H9 (cell line): ENCODE measurements around the gene ACER3. TPM values are rescaled to one million over a fixed set of nuclear protein-coding genes. Genes with fewer than 3 reads are reported as not detected.

Experiments
- DNase-seq: peaks from one replicate; pipeline ENCODE4 v3.0.0-alpha.2; 2017
- H2AFZ ChIP-seq: one replicate; pipeline ENCODE4 v1.6.1; 2013; ENCODE audit warnings: mild to moderate bottlenecking, low read length, control low read depth, moderate library complexity
- H2AK5ac ChIP-seq: 2 replicates; pipeline ENCODE4 v1.6.1; 2013; ENCODE audit warnings: low read length, control low read depth, mixed read lengths; ENCODE audit not compliant: insufficient read length
- H2BK120ac ChIP-seq: one replicate; pipeline ENCODE4 v1.6.1; 2013; ENCODE audit warnings: low read depth, mild to moderate bottlenecking, low read length, control low read depth, inconsistent platforms; ENCODE audit not compliant: poor library complexity, severe bottlenecking
- H2BK12ac ChIP-seq: 2 replicates; pipeline ENCODE4 v1.6.1; 2013; ENCODE audit warnings: low read length, control low read depth, mixed read lengths, low read depth; ENCODE audit not compliant: insufficient read length
- H2BK15ac ChIP-seq: 2 replicates; pipeline ENCODE4 v1.6.1; 2013; ENCODE audit warnings: low read depth, low read length, control low read depth
- H2BK20ac ChIP-seq: one replicate; pipeline ENCODE4 v1.6.1; 2013; ENCODE audit warnings: low read depth, mild to moderate bottlenecking, low read length, control low read depth, inconsistent platforms; ENCODE audit not compliant: poor library complexity, severe bottlenecking
- H2BK5ac ChIP-seq: 2 replicates; pipeline ENCODE4 v1.6.1; 2013; ENCODE audit warnings: low read length, control low read depth, mixed read lengths; ENCODE audit not compliant: insufficient read length
- H3K14ac ChIP-seq: 2 replicates; pipeline ENCODE4 v1.6.1; 2013; ENCODE audit warnings: low read length, control low read depth; ENCODE audit not compliant: insufficient read depth
- H3K18ac ChIP-seq: 2 replicates; pipeline ENCODE4 v1.6.1; 2013; ENCODE audit warnings: low read depth, mild to moderate bottlenecking, mixed read lengths, low read length, control low read depth; ENCODE audit not compliant: insufficient read length
- H3K23ac ChIP-seq: 2 replicates; pipeline ENCODE4 v1.6.1; 2013; ENCODE audit warnings: low read length, control low read depth, mixed read lengths, low read depth; ENCODE audit not compliant: insufficient read length
- H3K23me2 ChIP-seq: 2 replicates; pipeline ENCODE4 v1.6.1; 2013; ENCODE audit warnings: low read depth, mild to moderate bottlenecking, mixed read lengths, low read length, control low read depth; ENCODE audit not compliant: insufficient read length, poor library complexity, severe bottlenecking
- H3K27ac ChIP-seq: 2 replicates; pipeline ENCODE4 v1.5.1; 2013; ENCODE audit warnings: low read length, control low read depth, mixed read lengths, low read depth; ENCODE audit not compliant: insufficient read length
- H3K27me3 ChIP-seq: 2 replicates; pipeline ENCODE4 v1.6.1; 2013; ENCODE audit warnings: low read length, control low read depth, inconsistent platforms; ENCODE audit not compliant: insufficient read depth
- H3K4ac ChIP-seq: 2 replicates; pipeline ENCODE4 v1.6.1; 2013; ENCODE audit warnings: low read depth, mild to moderate bottlenecking, control low read depth, inconsistent platforms, low read length, moderate library complexity
- H3K4me1 ChIP-seq: 2 replicates; pipeline ENCODE4 v1.6.1; 2013; ENCODE audit warnings: low read length, control low read depth, inconsistent platforms; ENCODE audit not compliant: insufficient read depth
- H3K4me2 ChIP-seq: 2 replicates; pipeline ENCODE4 v1.6.1; 2013; ENCODE audit warnings: low read length, control low read depth, mixed read lengths; ENCODE audit not compliant: insufficient read length, insufficient read depth
- H3K56ac ChIP-seq: 2 replicates; pipeline ENCODE4 v1.6.1; 2013; ENCODE audit warnings: low read depth, mild to moderate bottlenecking, mixed read lengths, low read length, control low read depth; ENCODE audit not compliant: insufficient read length
- H3K79me1 ChIP-seq: 2 replicates; pipeline ENCODE4 v1.6.1; 2013; ENCODE audit warnings: low read depth, mild to moderate bottlenecking, moderate library complexity, low read length, control low read depth, inconsistent platforms; ENCODE audit not compliant: insufficient read depth, poor library complexity, severe bottlenecking
- H3K79me2 ChIP-seq: 2 replicates; pipeline ENCODE4 v1.6.1; 2013; ENCODE audit warnings: low read length, control low read depth, inconsistent platforms; ENCODE audit not compliant: insufficient read depth
- H3K9ac ChIP-seq: 2 replicates; pipeline ENCODE4 v1.6.1; 2013; ENCODE audit warnings: low read length, control low read depth, mixed read lengths; ENCODE audit not compliant: insufficient read length; ENCODE audit errors: extremely low read depth
- H3K9me3 ChIP-seq: one replicate; pipeline ENCODE4 v1.6.1; 2013; ENCODE audit warnings: low read depth, low read length, inconsistent platforms; ENCODE audit not compliant: control insufficient read depth
- H3T11ph ChIP-seq: one replicate; pipeline ENCODE4 v1.6.1; 2013; ENCODE audit warnings: mild to moderate bottlenecking, low read length, control low read depth, inconsistent platforms
- H4K20me1 ChIP-seq: one replicate; pipeline ENCODE4 v1.6.1; 2013; ENCODE audit not compliant: control insufficient read depth, insufficient read length, insufficient read depth
- H4K5ac ChIP-seq: 2 replicates; pipeline ENCODE4 v1.6.1; 2013; ENCODE audit warnings: low read depth, mild to moderate bottlenecking, mixed read lengths, low read length, control low read depth; ENCODE audit not compliant: insufficient read length
- H4K8ac ChIP-seq: replicated peaks from 2 replicates; pipeline ENCODE4 v1.6.1; 2013; ENCODE audit warnings: low read length, control low read depth, mixed read lengths, low read depth; ENCODE audit not compliant: insufficient read length
- H4K91ac ChIP-seq: 2 replicates; pipeline ENCODE4 v1.6.1; 2013; ENCODE audit warnings: low read depth, mild to moderate bottlenecking, moderate library complexity, mixed read lengths, low read length, control low read depth; ENCODE audit not compliant: insufficient read length
- H3K27ac Mint-ChIP-seq, 3 experiments: 2 replicates in 2 of 3; 3 replicates in 1 of 3; pipeline ENCODE4 v1.8.0; 2020 to 2021; ENCODE audit warnings: mixed read lengths in 3 of 3, mild to moderate bottlenecking in 1 of 3, moderate library complexity in 1 of 3
- H3K27me3 Mint-ChIP-seq: 2 replicates; pipeline ENCODE4 v1.8.0; 2021; ENCODE audit warnings: low read depth, mild to moderate bottlenecking, moderate library complexity, mixed read lengths
- H3K36me3 Mint-ChIP-seq, 3 experiments: 2 replicates in 2 of 3; 3 replicates in 1 of 3; pipeline ENCODE4 v1.8.0; 2020 to 2021; ENCODE audit warnings: low read depth in 3 of 3, mixed read lengths in 3 of 3; ENCODE audit not compliant: insufficient read depth in 1 of 3
- H3K4me1 Mint-ChIP-seq, 2 experiments: 2 replicates each; pipeline ENCODE4 v1.8.0; 2020; ENCODE audit warnings: mixed read lengths in 2 of 2
- H3K4me3 Mint-ChIP-seq, 2 experiments: 2 replicates in 1 of 2; 3 replicates in 1 of 2; pipeline ENCODE4 v1.8.0; 2020 to 2021; ENCODE audit warnings: mild to moderate bottlenecking in 2 of 2, mixed read lengths in 2 of 2, moderate library complexity in 1 of 2
- H3K9me3 Mint-ChIP-seq, 2 experiments: 2 replicates in 1 of 2; 3 replicates in 1 of 2; pipeline ENCODE4 v1.8.0; 2020; ENCODE audit warnings: mild to moderate bottlenecking in 2 of 2, mixed read lengths in 2 of 2, moderate library complexity in 1 of 2
- WGBS: extraction: QIAGEN DNeasy Blood & Tissue Kit; methylation state at CpG from one replicate; pipeline ENCODE4 v1.1.7; 2013; ENCODE audit warnings: missing lambda C conversion rate, low lambda C conversion rate, mixed read lengths; ENCODE audit not compliant: insufficient read length; ENCODE audit errors: extremely low coverage; 5-methylcytosine and 5-hydroxymethylcytosine counted together
- total RNA-seq: library from RNA; stranded (reverse); gene quantifications from 2 replicates; pipeline ENCODE4 v1.2.1, GENCODE V29; 2021
- TF ChIP-seq, protein P1 (sequence below): fragments of 200-600 bp; sonication (generic); conservative IDR thresholded peaks from 3 replicates; pipeline ENCODE4 v1.8.0; 2021; ENCODE audit warnings: antibody characterized with exemption, mild to moderate bottlenecking

The ACER3 gene
- total RNA-seq, 1 experiment from 2014 or later, result 14.7 TPM

DNA sequence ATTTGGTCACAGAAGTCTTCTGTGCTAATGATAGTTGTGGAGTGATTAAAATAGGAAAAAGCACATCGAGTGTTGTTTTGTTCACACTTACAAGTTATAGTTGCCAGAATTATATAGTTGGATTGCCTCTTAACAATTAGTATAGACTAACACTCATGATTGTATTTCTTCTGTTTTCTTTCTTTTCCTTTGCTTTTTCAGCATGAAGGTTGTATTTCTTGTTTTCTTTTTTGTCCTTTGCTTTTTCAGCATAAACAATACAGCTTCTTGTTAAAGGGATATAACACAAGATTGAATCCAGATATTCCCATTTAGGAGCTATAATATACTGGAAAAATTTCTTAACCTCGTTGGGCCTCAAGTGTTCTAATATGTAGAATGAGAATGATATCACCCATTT is 31.1 kb downstream of the ACER3 start:
- H4K8ac ChIP-seq, result no peak overlapping the region
- WGBS, result no CpG with 5 or more reads among the region's 2 CpGs
- H3K14ac ChIP-seq, result no peak overlapping the region

More for the DNA sequence above, 31.1 kb downstream of the ACER3 start:
- H4K20me1 ChIP-seq, result no peaks in the 10 kb centered on the region
- no peak overlapping the region for H2BK120ac ChIP-seq
- H3K27ac Mint-ChIP-seq, result no peak overlapping the region
- H3K9ac ChIP-seq, result no peak overlapping the region
- no peaks in the 10 kb centered on the region for H3K79me1 ChIP-seq
- H3K23me2 ChIP-seq, result no peaks in the 10 kb centered on the region
- H4K91ac ChIP-seq, result no peak overlapping the region
- H3T11ph ChIP-seq, result no peak overlapping the region
- H3K79me2 ChIP-seq, result no peaks in the 10 kb centered on the region
- no peak overlapping the region for H3K4me2 ChIP-seq
- no peak overlapping the region for H3K4ac ChIP-seq
- no peak overlapping the region for H2BK5ac ChIP-seq
- H2AFZ ChIP-seq, result no peak overlapping the region
- H3K36me3 Mint-ChIP-seq, result no peaks in the 10 kb centered on the region
- H3K56ac ChIP-seq, result no peak overlapping the region
- H3K4me1 ChIP-seq, result no peaks in the 10 kb centered on the region
- H3K23ac ChIP-seq, result no peak overlapping the region
- TF ChIP-seq, protein P1, sequence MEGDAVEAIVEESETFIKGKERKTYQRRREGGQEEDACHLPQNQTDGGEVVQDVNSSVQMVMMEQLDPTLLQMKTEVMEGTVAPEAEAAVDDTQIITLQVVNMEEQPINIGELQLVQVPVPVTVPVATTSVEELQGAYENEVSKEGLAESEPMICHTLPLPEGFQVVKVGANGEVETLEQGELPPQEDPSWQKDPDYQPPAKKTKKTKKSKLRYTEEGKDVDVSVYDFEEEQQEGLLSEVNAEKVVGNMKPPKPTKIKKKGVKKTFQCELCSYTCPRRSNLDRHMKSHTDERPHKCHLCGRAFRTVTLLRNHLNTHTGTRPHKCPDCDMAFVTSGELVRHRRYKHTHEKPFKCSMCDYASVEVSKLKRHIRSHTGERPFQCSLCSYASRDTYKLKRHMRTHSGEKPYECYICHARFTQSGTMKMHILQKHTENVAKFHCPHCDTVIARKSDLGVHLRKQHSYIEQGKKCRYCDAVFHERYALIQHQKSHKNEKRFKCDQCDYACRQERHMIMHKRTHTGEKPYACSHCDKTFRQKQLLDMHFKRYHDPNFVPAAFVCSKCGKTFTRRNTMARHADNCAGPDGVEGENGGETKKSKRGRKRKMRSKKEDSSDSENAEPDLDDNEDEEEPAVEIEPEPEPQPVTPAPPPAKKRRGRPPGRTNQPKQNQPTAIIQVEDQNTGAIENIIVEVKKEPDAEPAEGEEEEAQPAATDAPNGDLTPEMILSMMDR, result no peak
- H3K9me3 ChIP-seq, result no peaks in the 10 kb centered on the region
- H3K4me3 Mint-ChIP-seq, result no peak overlapping the region
- H2BK20ac ChIP-seq, result no peak overlapping the region
- DNase-seq, result no peak
- no peak overlapping the region for H2AK5ac ChIP-seq
- H3K27me3 Mint-ChIP-seq, result no peaks in the 10 kb centered on the region
- no peak overlapping the region for H2BK15ac ChIP-seq
- peaks cover 3 to 4% of the 10 kb centered on the region in 2 experiments; a peak in 3 of 4 replicates for H3K4me1 Mint-ChIP-seq
- H3K9me3 Mint-ChIP-seq, result no peaks in the 10 kb centered on the region
- no peak overlapping the region for H2BK12ac ChIP-seq
- H3K27ac ChIP-seq, result no peak overlapping the region
- no peaks in the 10 kb centered on the region for H3K27me3 ChIP-seq
- H3K18ac ChIP-seq, result no peak overlapping the region
- no peak overlapping the region for H4K5ac ChIP-seq
